ENCODE measurements around the gene CERS1.

CERS1 gene

DNA sequence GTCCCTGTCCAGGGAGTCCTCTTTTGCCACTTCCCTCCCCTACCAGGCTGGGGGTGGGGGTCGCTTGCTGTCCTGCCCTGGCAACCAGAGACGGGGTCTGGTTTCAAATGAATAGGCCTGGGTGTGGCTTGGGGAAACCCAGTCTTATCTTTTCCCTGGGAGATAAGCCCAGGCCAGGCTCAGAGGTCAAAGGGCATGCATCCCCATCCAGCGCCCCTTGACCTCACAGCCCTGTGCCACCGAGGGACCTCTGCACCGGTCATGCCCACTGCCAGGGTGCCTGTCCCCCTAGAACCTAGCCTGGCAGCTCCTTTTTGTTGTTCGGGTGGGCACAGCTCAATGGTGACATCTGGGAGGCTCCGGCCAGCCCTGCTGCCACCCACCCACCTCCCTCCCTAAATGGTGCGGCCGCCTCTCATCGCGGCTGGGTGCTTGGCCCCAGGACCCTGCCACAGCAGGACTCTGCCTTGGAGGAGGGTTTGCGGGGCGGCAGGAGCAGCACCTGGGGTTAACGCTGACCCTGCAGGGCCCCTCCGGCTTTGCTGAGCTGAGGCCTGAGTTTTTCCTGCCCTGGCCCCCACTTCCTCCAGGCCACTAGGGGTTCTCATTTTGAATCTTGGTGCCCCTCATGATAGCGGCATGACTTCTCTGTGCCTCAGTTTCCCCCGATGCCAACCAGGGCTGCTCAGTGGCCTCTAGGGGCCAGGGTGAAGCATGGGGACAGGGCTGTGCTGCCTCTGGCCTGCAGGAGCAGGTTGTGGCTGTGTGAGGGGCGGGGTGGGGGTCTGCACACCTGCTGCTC lies 2.9 kb upstream of the CERS1 start:
- DNase-seq (ENCODE audit: low read depth), result no peak

GRCh38 chr19:18898081-18898606 lies 2.2 kb upstream of the CERS1 start:
- DNase-seq (ENCODE audit: low read depth), result no peak

GRCh38 chr19:18897094-18898029 lies 1.4 kb upstream of the CERS1 start:
- no peak for DNase-seq (ENCODE audit: low read depth)

DNA sequence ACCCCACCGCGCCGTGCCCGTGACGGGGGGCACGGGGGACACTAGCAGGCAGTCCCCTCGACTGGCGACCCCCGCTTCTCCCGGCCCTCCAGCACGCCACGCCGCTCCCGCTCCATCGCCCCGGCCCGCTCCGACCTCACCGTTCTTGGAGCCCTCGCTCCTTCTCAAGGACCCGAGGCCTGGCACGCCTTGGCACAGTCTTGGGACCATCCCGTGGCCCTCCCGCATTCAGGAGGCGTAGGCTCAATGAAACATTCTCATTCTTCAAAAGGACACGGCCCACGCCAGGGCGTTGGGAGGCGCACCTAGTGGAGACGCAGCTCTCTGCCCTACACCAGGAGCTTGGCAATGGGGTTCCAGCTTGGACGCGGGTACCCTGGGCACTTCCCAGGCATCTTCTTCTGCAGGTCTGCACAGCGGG lies 473 bp upstream of the CERS1 start:
- DNase-seq (ENCODE audit: low read depth), result no peak

- peak; percentile 38 for DNase-seq (ENCODE audit: low read depth)
These were observed 727 bp downstream of the CERS1 start for GRCh38 chr19:18895038-18895823.

DNA sequence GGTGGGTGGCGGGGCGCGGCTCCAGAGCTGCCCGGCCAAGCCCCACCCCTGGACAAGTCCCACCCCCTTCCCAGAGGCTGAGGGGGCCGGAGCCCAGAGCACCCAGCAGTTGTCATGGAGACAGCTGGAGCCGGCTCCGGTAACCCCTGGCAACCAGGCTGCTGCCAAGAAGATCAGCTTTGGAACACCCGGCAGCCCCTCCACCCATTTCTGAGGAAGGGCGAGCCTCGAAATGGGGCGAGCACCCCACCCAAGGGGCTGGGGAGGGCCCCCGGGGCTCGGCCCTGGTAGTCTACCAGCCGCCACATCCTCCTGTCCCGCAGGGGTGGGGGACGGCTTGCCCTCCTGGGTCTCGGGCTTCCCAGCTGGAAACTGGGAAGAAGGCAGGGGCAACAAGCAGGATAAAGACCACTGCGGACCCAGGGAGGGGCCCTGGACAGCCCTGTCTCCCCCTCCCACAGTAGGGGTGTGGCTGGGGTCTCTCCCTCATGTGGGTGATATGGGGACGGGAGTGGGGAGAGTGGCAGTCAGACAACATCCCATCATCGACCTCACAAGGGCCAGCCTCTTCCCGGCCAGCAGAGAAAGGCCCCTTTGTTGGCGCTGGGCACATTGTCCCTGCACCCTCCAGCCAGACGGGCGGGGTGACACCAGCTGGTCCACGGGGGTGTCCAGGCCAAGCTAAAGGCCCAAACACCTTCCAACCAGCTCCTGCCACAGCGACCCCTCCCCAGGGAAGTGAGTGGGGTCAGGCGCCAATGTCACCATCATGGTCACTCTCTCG lies 1.5 kb downstream of the CERS1 start:
- DNase-seq (ENCODE audit: low read depth), result no peak

DNA sequence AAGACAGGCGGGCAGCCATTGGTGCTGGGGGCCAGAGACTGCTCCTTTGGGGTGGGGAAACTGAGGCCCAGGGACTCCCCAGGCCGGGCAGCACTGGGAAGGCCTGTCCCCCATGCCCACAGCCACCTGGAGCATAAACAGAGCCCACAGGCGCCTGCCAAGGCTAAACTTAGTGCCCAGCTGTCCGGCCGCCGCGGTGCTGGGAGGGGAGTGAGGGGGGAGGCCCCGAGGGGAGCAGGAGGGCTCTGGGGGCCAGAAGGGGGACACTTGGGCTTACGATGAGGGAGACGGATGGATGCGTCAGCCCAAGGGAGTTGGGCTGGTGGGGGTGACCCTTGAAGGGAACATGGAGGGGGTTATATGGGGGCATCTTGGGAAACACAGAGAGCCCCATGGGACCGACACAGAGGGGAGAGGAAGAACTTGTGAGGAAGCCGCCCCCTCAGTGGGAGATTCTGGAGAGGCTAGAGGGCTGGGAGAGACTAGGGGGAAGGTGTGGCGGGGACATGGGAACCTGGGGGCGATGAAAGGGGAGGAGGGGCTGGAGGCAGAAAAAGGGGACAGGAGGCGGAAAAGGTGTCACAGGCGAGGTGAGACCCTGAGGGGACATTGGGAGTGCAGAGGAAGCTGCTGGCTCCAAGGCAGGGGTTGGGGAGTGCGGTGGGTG lies 2.2 kb downstream of the CERS1 start:
- DNase-seq (ENCODE audit: low read depth), result no peak

GRCh38 chr19:18889949-18890745 lies 5.8 kb downstream of the CERS1 start:
- DNase-seq (ENCODE audit: low read depth), result no peak

DNA sequence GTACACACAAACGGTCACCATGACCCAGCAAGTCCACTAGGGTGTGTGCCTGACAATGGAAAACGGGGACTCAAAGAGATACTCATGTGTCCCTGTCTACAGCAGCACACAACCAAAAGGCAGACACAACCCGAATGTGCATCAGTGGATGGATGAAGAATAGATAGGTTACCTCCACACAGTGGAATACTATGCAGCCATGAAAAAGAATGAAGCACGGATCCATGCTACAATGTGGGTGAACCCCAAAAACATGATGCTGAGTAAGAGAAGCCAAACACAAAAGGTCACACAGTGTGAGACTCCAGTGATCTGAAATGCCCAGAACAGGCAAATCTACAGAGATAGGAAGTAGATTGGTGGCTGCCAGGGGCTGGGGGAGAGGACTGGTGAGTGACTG lies 9.0 kb downstream of the CERS1 start:
- no peak for DNase-seq (ENCODE audit: low read depth)

DNA sequence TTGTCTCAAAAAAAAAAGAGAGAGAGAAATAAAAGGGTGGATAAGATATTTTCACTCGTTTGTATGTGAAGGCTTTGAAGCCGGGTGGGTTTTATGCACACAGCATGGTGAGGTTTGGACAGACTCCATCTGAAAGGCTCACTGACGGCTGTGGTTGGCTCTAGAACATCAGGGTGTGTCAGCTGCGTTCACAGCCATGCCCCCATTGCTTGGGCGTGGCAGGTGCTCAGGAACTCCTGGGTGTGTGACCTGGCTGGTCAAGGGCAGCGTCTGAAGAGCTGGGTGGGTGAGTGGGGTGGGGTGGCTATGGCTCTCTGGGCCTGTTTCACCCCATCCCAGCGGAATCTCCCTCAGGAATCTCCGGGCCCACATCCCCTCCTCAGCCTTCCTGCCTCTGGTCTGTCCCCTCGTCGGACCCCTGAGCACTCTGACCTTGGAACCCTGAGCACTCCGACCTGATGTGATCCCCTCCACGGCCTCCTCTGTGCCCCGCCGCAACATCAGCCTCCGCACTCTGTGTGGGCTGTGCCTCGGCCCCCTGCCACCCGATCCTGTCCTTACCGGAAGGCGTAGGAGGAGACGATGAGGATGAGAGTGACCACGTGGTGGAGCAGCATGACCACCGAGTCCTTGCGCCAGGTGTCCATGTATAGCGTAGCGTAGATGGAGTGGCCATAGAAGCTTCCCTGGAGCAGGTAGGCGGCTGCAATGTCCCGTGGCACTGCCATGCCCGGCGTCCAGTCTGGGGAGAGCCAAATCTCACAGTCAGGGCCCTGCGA lies 12.2 kb downstream of the CERS1 start:
- no peak for DNase-seq (ENCODE audit: low read depth)

DNA sequence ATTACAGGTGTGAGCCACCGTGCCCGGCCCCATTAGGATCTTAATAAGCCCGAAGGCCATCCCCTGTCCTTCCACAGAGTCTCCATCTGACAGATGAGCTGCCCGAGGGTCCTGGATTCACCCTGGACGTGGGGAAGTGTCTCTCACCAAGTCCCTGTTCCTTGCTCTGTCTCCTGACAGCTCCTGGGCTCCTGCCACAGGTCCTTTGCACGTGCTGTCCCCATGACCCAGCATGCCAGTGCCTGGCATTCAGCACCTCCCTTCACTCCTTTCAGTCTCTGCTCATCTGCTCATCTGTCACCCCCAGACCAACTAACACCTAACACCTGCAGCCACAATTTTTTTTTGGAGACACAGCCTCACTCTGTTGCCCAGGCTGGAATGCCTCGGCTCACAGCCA lies 14.5 kb downstream of the CERS1 start:
- DNase-seq (ENCODE audit: low read depth), result no peak

- no peak for DNase-seq (ENCODE audit: low read depth)
These were observed 16.2 kb downstream of the CERS1 start for GRCh38 chr19:18879579-18880373.

- no peak for DNase-seq (ENCODE audit: low read depth)
These were observed 16.9 kb downstream of the CERS1 start for GRCh38 chr19:18878858-18879578.

GRCh38 chr19:18878058-18878797 lies 17.7 kb downstream of the CERS1 start:
- no peak for DNase-seq (ENCODE audit: low read depth)

- no peak for DNase-seq (ENCODE audit: low read depth)
These were observed 19.1 kb downstream of the CERS1 start for GRCh38 chr19:18876865-18877264.

- peak; percentile 65 for DNase-seq (ENCODE audit: low read depth)
These were observed 20.2 kb downstream of the CERS1 start for GRCh38 chr19:18875726-18876125.

GRCh38 chr19:18871543-18871942 lies 24.4 kb downstream of the CERS1 start:
- DNase-seq (ENCODE audit: low read depth), result no peak

Measured in fibroblast of gingiva (primary cell).